HUES48 (cell line): ENCODE measurements around the gene ATCAY.
"Not testable (repeated sequence)": the region's sequence is repeated elsewhere in the genome, so short reads cannot be mapped to it uniquely, and the experiment has no call there.

Experiments
- H3K27ac ChIP-seq: one replicate; pipeline ENCODE4 v1.7.0; 2013; ENCODE audit warnings: low read depth, low read length, inconsistent platforms
- H3K27me3 ChIP-seq: 2 replicates; pipeline ENCODE4 v1.6.1; 2013; ENCODE audit warnings: mild to moderate bottlenecking, low read length; ENCODE audit not compliant: control insufficient read depth, insufficient read depth
- H3K36me3 ChIP-seq: 2 replicates; pipeline ENCODE4 v1.6.1; 2013; ENCODE audit warnings: low read length; ENCODE audit not compliant: control insufficient read depth, insufficient read depth
- H3K4me1 ChIP-seq: 2 replicates; pipeline ENCODE4 v1.6.1; 2013; ENCODE audit warnings: mild to moderate bottlenecking, low read length; ENCODE audit not compliant: control insufficient read depth, insufficient read depth
- H3K4me3 ChIP-seq: 2 replicates; pipeline ENCODE4 v1.5.1; 2013; ENCODE audit warnings: mild to moderate bottlenecking, low read depth, low read length
- H3K9ac ChIP-seq: 2 replicates; pipeline ENCODE4 v1.6.1; 2013; ENCODE audit warnings: mild to moderate bottlenecking, low read depth, low read length, moderate library complexity
- H3K9me3 ChIP-seq: 2 replicates; pipeline ENCODE4 v1.6.1; 2013; ENCODE audit warnings: low read length; ENCODE audit not compliant: control insufficient read depth, insufficient read depth

The ATCAY gene

GRCh38 chr19:3932931-3933810 lies 52.7 kb downstream of the ATCAY start, which contains the start of gene NMRK2:
Gene NMRK2 (plus strand): TSS chr19:3933069. CDS start chr19:3933672, 603 bp downstream.
- Histone ChIP-seq H3K27me3 (no peaks in the 10 kb centered on the region), H3K27ac (peak within 1 kb of the TSS; percentile 98), H3K9me3 (no peaks in the 10 kb centered on the region), H3K9ac (peak within 1 kb of the TSS; percentile 90), H3K4me3 (peak within 1 kb of the TSS; percentile 80), H3K4me1 (no peaks in the 10 kb centered on the region), H3K36me3 (peaks cover 12% of the 10 kb centered on the region; the same call in 1 of the 2 replicates)

GRCh38 chr19:3936506-3937442 lies 56.3 kb downstream of the ATCAY start:
- H3K27me3 ChIP-seq = no peaks in the 10 kb centered on the region

GRCh38 chr19:3938300-3938950 lies 57.9 kb downstream of the ATCAY start:
- not testable (repeated sequence) for H3K9ac ChIP-seq, H3K4me1 ChIP-seq, H3K4me3 ChIP-seq, H3K27ac ChIP-seq, H3K9me3 ChIP-seq, H3K27me3 ChIP-seq
- peaks cover 48% of the 10 kb centered on the region for H3K36me3 ChIP-seq

More at GRCh38 chr19:3936506-3937442, 56.3 kb downstream of the ATCAY start:
- Histone ChIP-seq H3K36me3 (peaks cover 34% of the 10 kb centered on the region), H3K4me1 (no peaks in the 10 kb centered on the region), H3K9ac (no peak overlapping the region), H3K4me3 (no peak overlapping the region), H3K27ac (no peak overlapping the region), H3K9me3 (no peaks in the 10 kb centered on the region)

GRCh38 chr19:3942790-3943409 lies 62.4 kb downstream of the ATCAY start:
- Histone ChIP-seq H3K9me3 (no peaks in the 10 kb centered on the region), H3K4me3 (no peak overlapping the region), H3K4me1 (no peaks in the 10 kb centered on the region), H3K36me3 (peaks cover 45% of the 10 kb centered on the region), H3K27me3 (no peaks in the 10 kb centered on the region), H3K9ac (no peak overlapping the region), H3K27ac (no peak overlapping the region)

GRCh38 chr19:3944018-3944721 lies 63.7 kb downstream of the ATCAY start:
- Histone ChIP-seq H3K36me3 (peaks cover 37% of the 10 kb centered on the region), H3K4me3 (no peak overlapping the region), H3K27me3 (no peaks in the 10 kb centered on the region), H3K9ac (no peak overlapping the region), H3K9me3 (no peaks in the 10 kb centered on the region), H3K4me1 (no peaks in the 10 kb centered on the region), H3K27ac (no peak overlapping the region)

GRCh38 chr19:3945838-3946237 lies 65.4 kb downstream of the ATCAY start:
- H3K36me3 ChIP-seq = peaks cover 28% of the 10 kb centered on the region
- no peak overlapping the region for H3K9ac ChIP-seq
- no peak overlapping the region for H3K27ac ChIP-seq
- H3K4me1 ChIP-seq = peaks cover 3% of the 10 kb centered on the region
- no peaks in the 10 kb centered on the region for H3K9me3 ChIP-seq
- H3K4me3 ChIP-seq = no peak overlapping the region
- no peaks in the 10 kb centered on the region for H3K27me3 ChIP-seq

- not testable (repeated sequence) for H3K9me3 ChIP-seq, H3K4me3 ChIP-seq, H3K9ac ChIP-seq, H3K27ac ChIP-seq, H3K27me3 ChIP-seq
- Histone ChIP-seq H3K36me3 (peaks cover 18% of the 10 kb centered on the region), H3K4me1 (peaks cover 12% of the 10 kb centered on the region)
These were observed 66.9 kb downstream of the ATCAY start for GRCh38 chr19:3947316-3947933.

GRCh38 chr19:3949294-3949693 lies 68.8 kb downstream of the ATCAY start:
- Histone ChIP-seq H3K36me3 (peaks cover 2% of the 10 kb centered on the region), H3K9ac (no peak overlapping the region), H3K27ac (no peak overlapping the region), H3K4me1 (peaks cover 12% of the 10 kb centered on the region), H3K9me3 (no peaks in the 10 kb centered on the region), H3K4me3 (no peak overlapping the region), H3K27me3 (no peaks in the 10 kb centered on the region)

- Histone ChIP-seq H3K9me3 (no peaks in the 10 kb centered on the region), H3K9ac (no peak overlapping the region), H3K27ac (peak overlapping the region; percentile 35), H3K27me3 (no peaks in the 10 kb centered on the region), H3K4me3 (no peak overlapping the region), H3K4me1 (peaks cover 12% of the 10 kb centered on the region), H3K36me3 (no peaks in the 10 kb centered on the region)
These were observed 69.7 kb downstream of the ATCAY start for GRCh38 chr19:3949997-3950859.
